ENCODE data around the gene CNIH3. TPM values are rescaled to one million over a fixed set of nuclear protein-coding genes. Genes with fewer than 3 reads are reported as not detected.
A peak's percentile ranks its signal among the peaks of the same experiment; 100 is the strongest.

Gene CNIH3
- total and polyA plus RNA-seq, 7 experiments from 2014 or later = 1.0 to 4.2 (median 2.0) TPM

GRCh38 chr1:224734261-224734935 lies 118.3 kb downstream of the CNIH3 start:
- H3K4me1 Mint-ChIP-seq = peaks cover 0 to 31% (median 10%) of the 10 kb centered on the region in 7 donors
- intact Hi-C loops (cut with micrococcal nuclease) = no loop called here
- no peak overlapping the region for H3K4me3 Mint-ChIP-seq
- H3K9me3 Mint-ChIP-seq = no peaks in the 10 kb centered on the region
- no peaks in the 10 kb centered on the region for H3K27me3 ChIP-seq (ENCODE audit: control insufficient read depth in 2 of 2, insufficient read depth in 2 of 2, low read length in 2 of 2)
- H3K9me3 ChIP-seq (ENCODE audit: control insufficient read depth in 2 of 3, low read length in 3 of 3) = no peaks in the 10 kb centered on the region
- DNase-seq (no peak), ATAC-seq (no peak)
- peaks cover 0 to 24% (median 5%) of the 10 kb centered on the region in 5 donors for H3K27me3 Mint-ChIP-seq
- H3K4me1 ChIP-seq (ENCODE audit: control insufficient read depth in 2 of 2, insufficient read depth in 2 of 2, low read length in 2 of 2) = no peaks in the 10 kb centered on the region
- H3K36me3 ChIP-seq (ENCODE audit: control insufficient read depth in 2 of 3, insufficient read depth in 3 of 3, low read length in 3 of 3) = no peaks in the 10 kb centered on the region
- POLR2A ChIA-PET = no interaction called here
- no peak overlapping the region for H3K27ac ChIP-seq (ENCODE audit: low read depth, low read length)
- no peak overlapping the region for H3K4me3 ChIP-seq (ENCODE audit: low read length)
- H3K27ac Mint-ChIP-seq = no peak overlapping the region
- CTCF ChIA-PET = no interaction called here
- H3K36me3 Mint-ChIP-seq = no peaks in the 10 kb centered on the region

GRCh38 chr1:224735159-224735558 lies 119.0 kb downstream of the CNIH3 start:
- H3K27ac ChIP-seq (ENCODE audit: low read depth, low read length) = no peak overlapping the region
- Mint-ChIP-seq H3K4me1 (peaks cover 0 to 36% (median 10%) of the 10 kb centered on the region in 7 donors), H3K4me3 (peak overlapping the region in 2 of 10 donors; percentile 4 to 47), H3K9me3 (no peaks in the 10 kb centered on the region), H3K27me3 (peaks cover 0 to 23% (median 0%) of the 10 kb centered on the region in 5 donors), H3K27ac (peak overlapping the region in 1 of 9 donors; percentile 6), H3K36me3 (no peaks in the 10 kb centered on the region)
- H3K4me1 ChIP-seq (ENCODE audit: control insufficient read depth in 2 of 2, insufficient read depth in 2 of 2, low read length in 2 of 2) = no peaks in the 10 kb centered on the region
- no peaks in the 10 kb centered on the region for H3K36me3 ChIP-seq (ENCODE audit: control insufficient read depth in 2 of 3, insufficient read depth in 3 of 3, low read length in 3 of 3)
- DNase-seq (no peak), ATAC-seq (no peak)
- H3K9me3 ChIP-seq (ENCODE audit: control insufficient read depth in 2 of 3, low read length in 3 of 3) = no peaks in the 10 kb centered on the region
- ChIA-PET CTCF (no interaction called here), POLR2A (no interaction called here)
- H3K4me3 ChIP-seq (ENCODE audit: low read length) = no peak overlapping the region
- no peaks in the 10 kb centered on the region for H3K27me3 ChIP-seq (ENCODE audit: control insufficient read depth in 2 of 2, insufficient read depth in 2 of 2, low read length in 2 of 2)
- intact Hi-C loops (cut with micrococcal nuclease) = no loop called here

- DNase-seq = no peak
- intact Hi-C loops (cut with micrococcal nuclease) = no loop called here
- Histone ChIP-seq H3K9me3 (ENCODE audit: control insufficient read depth in 2 of 3, low read length in 3 of 3) (no peaks in the 10 kb centered on the region), H3K27me3 (ENCODE audit: control insufficient read depth in 2 of 2, insufficient read depth in 2 of 2, low read length in 2 of 2) (no peaks in the 10 kb centered on the region), H3K27ac (ENCODE audit: low read depth, low read length) (no peak overlapping the region), H3K36me3 (ENCODE audit: control insufficient read depth in 2 of 3, insufficient read depth in 3 of 3, low read length in 3 of 3) (no peaks in the 10 kb centered on the region), H3K4me1 (ENCODE audit: control insufficient read depth in 2 of 2, insufficient read depth in 2 of 2, low read length in 2 of 2) (no peaks in the 10 kb centered on the region), H3K4me3 (ENCODE audit: low read length) (no peak overlapping the region)
- Mint-ChIP-seq H3K9me3 (no peaks in the 10 kb centered on the region), H3K27me3 (peaks cover 0 to 26% (median 0%) of the 10 kb centered on the region in 5 donors), H3K27ac (peak overlapping the region in 1 of 9 donors; percentile 21), H3K36me3 (no peaks in the 10 kb centered on the region), H3K4me1 (peaks cover 0 to 36% (median 10%) of the 10 kb centered on the region in 7 donors), H3K4me3 (no peak overlapping the region)
- POLR2A ChIA-PET = no interaction called here
- CTCF ChIA-PET = no interaction called here
- ATAC-seq = no peak
These were observed 120.7 kb downstream of the CNIH3 start for GRCh38 chr1:224736619-224737352.

GRCh38 chr1:224737353-224737727 lies 121.2 kb downstream of the CNIH3 start:
- Mint-ChIP-seq H3K36me3 (no peaks in the 10 kb centered on the region), H3K27ac (no peak overlapping the region), H3K4me3 (no peak overlapping the region), H3K27me3 (peaks cover 0 to 25% (median 0%) of the 10 kb centered on the region in 5 donors), H3K4me1 (peaks cover 0 to 36% (median 10%) of the 10 kb centered on the region in 7 donors), H3K9me3 (no peaks in the 10 kb centered on the region)
- Histone ChIP-seq H3K4me3 (ENCODE audit: low read length) (no peak overlapping the region), H3K27me3 (ENCODE audit: control insufficient read depth in 2 of 2, insufficient read depth in 2 of 2, low read length in 2 of 2) (no peaks in the 10 kb centered on the region), H3K4me1 (ENCODE audit: control insufficient read depth in 2 of 2, insufficient read depth in 2 of 2, low read length in 2 of 2) (no peaks in the 10 kb centered on the region), H3K27ac (ENCODE audit: low read depth, low read length) (no peak overlapping the region), H3K9me3 (ENCODE audit: control insufficient read depth in 2 of 3, low read length in 3 of 3) (no peaks in the 10 kb centered on the region), H3K36me3 (ENCODE audit: control insufficient read depth in 2 of 3, insufficient read depth in 3 of 3, low read length in 3 of 3) (no peaks in the 10 kb centered on the region)
- CTCF ChIA-PET = no interaction called here
- intact Hi-C loops (cut with micrococcal nuclease) = no loop called here
- ATAC-seq (no peak), DNase-seq (no peak)
- POLR2A ChIA-PET = no interaction called here

- Histone ChIP-seq H3K36me3 (ENCODE audit: control insufficient read depth in 2 of 3, insufficient read depth in 3 of 3, low read length in 3 of 3) (no peaks in the 10 kb centered on the region), H3K9me3 (ENCODE audit: control insufficient read depth in 2 of 3, low read length in 3 of 3) (no peaks in the 10 kb centered on the region), H3K4me3 (ENCODE audit: low read length) (no peak overlapping the region), H3K27ac (ENCODE audit: low read depth, low read length) (no peak overlapping the region), H3K4me1 (ENCODE audit: control insufficient read depth in 2 of 2, insufficient read depth in 2 of 2, low read length in 2 of 2) (no peaks in the 10 kb centered on the region), H3K27me3 (ENCODE audit: control insufficient read depth in 2 of 2, insufficient read depth in 2 of 2, low read length in 2 of 2) (no peaks in the 10 kb centered on the region)
- Mint-ChIP-seq H3K4me3 (no peak overlapping the region), H3K36me3 (no peaks in the 10 kb centered on the region), H3K4me1 (peaks cover 0 to 18% (median 9%) of the 10 kb centered on the region in 7 donors), H3K27ac (no peak overlapping the region), H3K9me3 (no peaks in the 10 kb centered on the region), H3K27me3 (peaks cover 0 to 31% (median 3%) of the 10 kb centered on the region in 5 donors)
- ATAC-seq = no peak
- intact Hi-C loops (cut with micrococcal nuclease) = no loop called here
- CTCF ChIA-PET = no interaction called here
- DNase-seq = no peak
- POLR2A ChIA-PET = no interaction called here
These were observed 123.3 kb downstream of the CNIH3 start for GRCh38 chr1:224739303-224739996.

GRCh38 chr1:224739997-224740684 lies 124.0 kb downstream of the CNIH3 start:
- no peak overlapping the region for H3K27ac ChIP-seq (ENCODE audit: low read depth, low read length)
- POLR2A ChIA-PET = no interaction called here
- H3K9me3 ChIP-seq (ENCODE audit: control insufficient read depth in 2 of 3, low read length in 3 of 3) = no peaks in the 10 kb centered on the region
- no peaks in the 10 kb centered on the region for H3K4me1 ChIP-seq (ENCODE audit: control insufficient read depth in 2 of 2, insufficient read depth in 2 of 2, low read length in 2 of 2)
- Mint-ChIP-seq H3K9me3 (no peaks in the 10 kb centered on the region), H3K4me3 (no peak overlapping the region), H3K36me3 (no peaks in the 10 kb centered on the region), H3K4me1 (peaks cover 2 to 13% (median 5%) of the 10 kb centered on the region in 7 donors), H3K27me3 (peaks cover 0 to 30% (median 3%) of the 10 kb centered on the region in 5 donors), H3K27ac (no peak overlapping the region)
- no peak for DNase-seq
- no peaks in the 10 kb centered on the region for H3K27me3 ChIP-seq (ENCODE audit: control insufficient read depth in 2 of 2, insufficient read depth in 2 of 2, low read length in 2 of 2)
- H3K36me3 ChIP-seq (ENCODE audit: control insufficient read depth in 2 of 3, insufficient read depth in 3 of 3, low read length in 3 of 3) = no peaks in the 10 kb centered on the region
- intact Hi-C loops (cut with micrococcal nuclease) = no loop called here
- H3K4me3 ChIP-seq (ENCODE audit: low read length) = no peak overlapping the region
- ATAC-seq = no peak
- CTCF ChIA-PET = no interaction called here
